HEK293 (cell line): Measurements from ENCODE around the gene HHIPL1.

ENCODE experiments used
- CTCF ChIA-PET: fragments of 350-600 bp; formaldehyde crosslinking; extraction: SDS; loops from one replicate; lab custom pipeline; 2021; ENCODE audit warnings: antibody characterized with exemption; lab: Yijun Ruan, JAX
- POLR2A ChIA-PET: fragments of 300-600 bp; formaldehyde crosslinking; extraction: SDS; loops from one replicate; lab custom pipeline; 2020; ENCODE audit warnings: antibody characterized with exemption, inconsistent platforms; lab: Yijun Ruan, JAX
- H3K27ac ChIP-seq: fragments of 200-500 bp; sonication (Bioruptor generic); 2 replicates; pipeline ENCODE4 v1.5.1; 2014; ENCODE audit warnings: low read depth, low read length, control low read depth, inconsistent platforms; ENCODE audit errors: extremely low read depth
- H3K36me3 ChIP-seq, 2 experiments: fragments of 200-500 bp in 1 of 2; sonication (Bioruptor generic) in 1 of 2; 1 replicate in 1 of 2; 2 replicates in 1 of 2; pipeline ENCODE4 v1.5.1; 2014 to 2017; ENCODE audit warnings: inconsistent platforms in 2 of 2, low read length in 2 of 2; ENCODE audit not compliant: control insufficient read depth in 2 of 2, insufficient read depth in 1 of 2
- H3K4me1 ChIP-seq: fragments of 200-500 bp; sonication (Bioruptor generic); 2 replicates; pipeline ENCODE4 v1.5.1; 2014; ENCODE audit warnings: mild to moderate bottlenecking, low read length, inconsistent platforms; ENCODE audit not compliant: control insufficient read depth, insufficient read depth
- H3K4me3 ChIP-seq: 2 replicates; pipeline ENCODE4 v1.5.1; 2011; ENCODE audit warnings: low read depth, mild to moderate bottlenecking, control low read depth, low read length, moderate library complexity
- H3K9me3 ChIP-seq: fragments of 200-500 bp; sonication (Bioruptor generic); 2 replicates; pipeline ENCODE4 v1.5.1; 2014; ENCODE audit warnings: low read depth, low read length, inconsistent platforms; ENCODE audit not compliant: control insufficient read depth, insufficient read depth
- KLF10 ChIP-seq: fragments of 450-650 bp; IDR thresholded peaks from 2 replicates; pipeline ENCODE4 v1.5.1; 2018; ENCODE audit warnings: missing biosample characterization, mild to moderate bottlenecking, missing genetic modification characterization
- KLF8 ChIP-seq: fragments of 450-650 bp; formaldehyde crosslinking; IDR thresholded peaks from 2 replicates; pipeline ENCODE4 v1.5.1; 2016; ENCODE audit warnings: missing biosample characterization, missing genetic modification characterization
- MZF1 ChIP-seq: fragments of 450-650 bp; formaldehyde crosslinking; IDR thresholded peaks from 2 replicates; pipeline ENCODE4 v1.5.1; 2017; ENCODE audit warnings: missing biosample characterization, missing genetic modification characterization, borderline replicate concordance
- PATZ1 ChIP-seq: fragments of 450-650 bp; formaldehyde crosslinking; IDR thresholded peaks from 2 replicates; pipeline ENCODE4 v1.5.1; 2016; ENCODE audit warnings: missing biosample characterization, missing genetic modification characterization
- SP3 ChIP-seq: fragments of 450-650 bp; formaldehyde crosslinking; IDR thresholded peaks from 2 replicates; pipeline ENCODE4 v1.5.1; 2016; ENCODE audit warnings: missing biosample characterization, missing genetic modification characterization
- SP7 ChIP-seq: fragments of 450-650 bp; formaldehyde crosslinking; IDR thresholded peaks from 2 replicates; pipeline ENCODE4 v1.5.1; 2016; ENCODE audit warnings: missing biosample characterization, missing genetic modification characterization
- YY1 ChIP-seq: fragments of 450-650 bp; formaldehyde crosslinking; IDR thresholded peaks from 2 replicates; pipeline ENCODE4 v1.5.1; 2018; ENCODE audit warnings: missing biosample characterization, missing genetic modification characterization
- ZBTB17 ChIP-seq: fragments of 450-650 bp; formaldehyde crosslinking; IDR thresholded peaks from 2 replicates; pipeline ENCODE4 v1.5.1; 2016; ENCODE audit warnings: missing biosample characterization, missing genetic modification characterization
- ZBTB20 ChIP-seq: fragments of 450-650 bp; formaldehyde crosslinking; IDR thresholded peaks from 2 replicates; pipeline ENCODE4 v1.5.1; 2016; ENCODE audit warnings: missing biosample characterization, missing genetic modification characterization
- ZBTB26 ChIP-seq: fragments of 450-650 bp; formaldehyde crosslinking; optimal IDR thresholded peaks from 2 replicates; pipeline ENCODE3; 2016; ENCODE audit warnings: missing biosample characterization, mild to moderate bottlenecking, missing genetic modification characterization
- ZEB2 ChIP-seq: fragments of 450-650 bp; formaldehyde crosslinking; IDR thresholded peaks from 2 replicates; pipeline ENCODE4 v1.5.1; 2016; ENCODE audit warnings: missing biosample characterization, missing genetic modification characterization
- ZFP37 ChIP-seq: fragments of 450-650 bp; formaldehyde crosslinking; IDR thresholded peaks from 2 replicates; pipeline ENCODE4 v1.5.1; 2016; ENCODE audit warnings: missing biosample characterization, missing genetic modification characterization
- ZNF19 ChIP-seq: fragments of 450-650 bp; formaldehyde crosslinking; IDR thresholded peaks from 2 replicates; pipeline ENCODE4; 2016; ENCODE audit warnings: missing biosample characterization, missing genetic modification characterization, low read depth
- ZNF280C ChIP-seq: fragments of 450-650 bp; formaldehyde crosslinking; IDR thresholded peaks from 2 replicates; pipeline ENCODE4 v1.5.1; 2016; ENCODE audit warnings: missing biosample characterization, missing genetic modification characterization
- ZNF394 ChIP-seq: fragments of 450-650 bp; formaldehyde crosslinking; IDR thresholded peaks from 2 replicates; pipeline ENCODE4 v1.5.1; 2016; ENCODE audit warnings: missing biosample characterization, missing genetic modification characterization, mild to moderate bottlenecking, moderate library complexity, borderline replicate concordance
- ZNF449 ChIP-seq: fragments of 450-650 bp; formaldehyde crosslinking; IDR thresholded peaks from 2 replicates; pipeline ENCODE4 v1.5.1; 2017; ENCODE audit warnings: missing biosample characterization, mild to moderate bottlenecking, missing genetic modification characterization, moderate library complexity
- ZNF488 ChIP-seq: fragments of 450-650 bp; formaldehyde crosslinking; IDR thresholded peaks from 2 replicates; pipeline ENCODE4 v1.5.1; 2016; ENCODE audit warnings: missing biosample characterization, missing genetic modification characterization
- ZNF501 ChIP-seq: fragments of 450-650 bp; formaldehyde crosslinking; IDR thresholded peaks from 2 replicates; pipeline ENCODE4 v1.5.1; 2016; ENCODE audit warnings: missing biosample characterization, missing genetic modification characterization
- ZNF514 ChIP-seq: fragments of 450-650 bp; formaldehyde crosslinking; IDR thresholded peaks from 2 replicates; pipeline ENCODE4 v1.5.1; 2016; ENCODE audit warnings: missing biosample characterization, missing genetic modification characterization
- ZNF560 ChIP-seq: fragments of 450-650 bp; formaldehyde crosslinking; IDR thresholded peaks from 2 replicates; pipeline ENCODE4 v1.5.1; 2017; ENCODE audit warnings: missing biosample characterization, missing genetic modification characterization, borderline replicate concordance
- ZNF621 ChIP-seq: fragments of 450-650 bp; formaldehyde crosslinking; IDR thresholded peaks from 2 replicates; pipeline ENCODE4 v1.5.1; 2017; ENCODE audit warnings: missing biosample characterization, missing genetic modification characterization
- ZNF747 ChIP-seq: fragments of 450-650 bp; formaldehyde crosslinking; IDR thresholded peaks from 2 replicates; pipeline ENCODE4 v1.5.1; 2016; ENCODE audit warnings: missing biosample characterization, missing genetic modification characterization
- ZNF768 ChIP-seq: fragments of 450-650 bp; formaldehyde crosslinking; IDR thresholded peaks from 2 replicates; pipeline ENCODE4 v1.5.1; 2018; ENCODE audit warnings: missing biosample characterization, mild to moderate bottlenecking, missing genetic modification characterization
- ZNF777 ChIP-seq: fragments of 450-650 bp; formaldehyde crosslinking; IDR thresholded peaks from 2 replicates; pipeline ENCODE4 v1.5.1; 2017; ENCODE audit warnings: missing biosample characterization, missing genetic modification characterization, borderline replicate concordance
- ZNF843 ChIP-seq: fragments of 450-650 bp; formaldehyde crosslinking; IDR thresholded peaks from 2 replicates; pipeline ENCODE4 v1.5.1; 2016; ENCODE audit warnings: missing biosample characterization, missing genetic modification characterization
- ZSCAN16 ChIP-seq: fragments of 450-650 bp; formaldehyde crosslinking; IDR thresholded peaks from 2 replicates; pipeline ENCODE4 v1.5.1; 2016; ENCODE audit warnings: missing biosample characterization, missing genetic modification characterization
- ZSCAN30 ChIP-seq: fragments of 450-650 bp; IDR thresholded peaks from 2 replicates; pipeline ENCODE4 v1.5.1; 2018; ENCODE audit warnings: missing biosample characterization, mild to moderate bottlenecking, missing genetic modification characterization, moderate library complexity
- ZSCAN5A ChIP-seq: fragments of 450-650 bp; formaldehyde crosslinking; IDR thresholded peaks from 2 replicates; pipeline ENCODE4 v1.5.1; 2016; ENCODE audit warnings: missing biosample characterization, missing genetic modification characterization

The HHIPL1 gene

GRCh38 chr14:99683619-99684409 is 38.9 kb downstream of the HHIPL1 start, which contains the start of gene CYP46A1:
Gene CYP46A1 (plus strand): TSS chr14:99684298. CDS start chr14:99684418, 120 bp downstream.
- ChIA-PET CTCF (interaction anchor here (0.5 to 2.4 kb wide), 11 partner anchors 15 to 426 kb away, joined by 3 to 12 read pairs (median 4); no protein-coding TSS in a partner anchor), POLR2A (interaction anchor here (0.6 to 1.2 kb wide), 7 partner anchors 16 to 287 kb away, joined by 3 to 5 read pairs (median 4); no protein-coding TSS in a partner anchor)
- H3K27ac ChIP-seq: peak within 1 kb of the TSS; percentile 54; the same call in 1 of the 2 replicates
- peak within 1 kb of the TSS; percentile 61 for H3K4me3 ChIP-seq
- no peaks in the 10 kb centered on the region for H3K9me3 ChIP-seq
- H3K4me1 ChIP-seq: no peaks in the 10 kb centered on the region
- no peaks in the 10 kb centered on the region for H3K36me3 ChIP-seq
- TF ChIP-seq ZFP37 (no peak), ZNF560 (tag by site-specific recombination) (no peak), ZNF280C (tag by site-specific recombination) (no peak), ZNF19 (tag by site-specific recombination) (no peak), ZEB2 (tag by site-specific recombination) (peak; percentile 40), ZBTB17 (peak; percentile 61), ZBTB26 (tag by site-specific recombination) (peak; percentile 66), ZSCAN5A (0 out of 2 replicates have a peak, but pooled peaks have one; percentile 57), ZNF501 (peak; percentile 25; the same call in 1 of the 2 replicates), ZNF449 (tag by site-specific recombination) (no peak), ZNF768 (0 out of 2 replicates have a peak, but pooled peaks have one; percentile 7), ZBTB20 (peak; percentile 70), KLF8 (tag by site-specific recombination) (peak; percentile 69), SP7 (tag by site-specific recombination) (peak; percentile 73), YY1 (tag by site-specific recombination) (no peak), PATZ1 (tag by site-specific recombination) (peak; percentile 89), ZNF777 (tag by site-specific recombination) (peak; percentile 42; the same call in 1 of the 2 replicates), ZSCAN16 (no peak), MZF1 (tag by site-specific recombination) (no peak), ZSCAN30 (tag by site-specific recombination) (peak; percentile 42; the same call in 1 of the 2 replicates), ZNF843 (tag by site-specific recombination) (peak; percentile 28; the same call in 1 of the 2 replicates), ZNF621 (no peak), SP3 (tag by site-specific recombination) (peak; percentile 95), ZNF514 (tag by site-specific recombination) (no peak), KLF10 (tag by site-specific recombination) (peak; percentile 42; the same call in 1 of the 2 replicates), ZNF747 (tag by site-specific recombination) (no peak), ZNF488 (tag by site-specific recombination) (no peak), ZNF394 (tag by site-specific recombination) (0 out of 2 replicates have a peak, but pooled peaks have one; percentile 16)
